CD14-positive monocyte (primary cell): ENCODE measurements around the gene QSOX1. TPM values are rescaled to one million over a fixed set of nuclear protein-coding genes. Genes with fewer than 3 reads are reported as not detected.

Source experiments
- DNase-seq, 3 donors: peaks; one replicate each; pipeline ENCODE4 v3.0.0-alpha.2; 2011 to 2022
- H2AFZ ChIP-seq: 2 replicates; pipeline ENCODE4 v1.6.0; 2012; ENCODE audit warnings: mild to moderate bottlenecking, low read depth, low read length, inconsistent platforms; ENCODE audit not compliant: insufficient read depth, poor library complexity, severe bottlenecking
- H3K27ac ChIP-seq, 2 donors: 1 replicate in 1 of 2; 2 replicates in 1 of 2; pipeline ENCODE4 v1.5.1; 2012 to 2013; ENCODE audit warnings: low read length in 2 of 2, control low read depth in 1 of 2, inconsistent platforms in 1 of 2, low read depth in 1 of 2, mild to moderate bottlenecking in 1 of 2
- H3K27me3 ChIP-seq, 2 donors: one replicate each; pipeline versions ENCODE4 v1.6.0 to v1.6.1; 2011 to 2013; ENCODE audit warnings: low read length in 2 of 2; ENCODE audit not compliant: control insufficient read depth in 2 of 2, insufficient read depth in 2 of 2
- H3K36me3 ChIP-seq, 2 donors: replicated peaks in 1 of 2; 1 replicate in 1 of 2; 2 replicates in 1 of 2; pipeline versions ENCODE4 v1.5.1 to v1.6.1; 2012 to 2013; ENCODE audit warnings: low read length in 2 of 2, control low read depth in 1 of 2, inconsistent platforms in 1 of 2, mild to moderate bottlenecking in 1 of 2; ENCODE audit not compliant: insufficient read depth in 2 of 2, control insufficient read depth in 1 of 2
- H3K4me1 ChIP-seq, 2 donors: 1 replicate in 1 of 2; 2 replicates in 1 of 2; pipeline versions ENCODE4 v1.5.1 to v1.6.1; 2012 to 2013; ENCODE audit warnings: low read length in 2 of 2, control low read depth in 1 of 2, inconsistent platforms in 1 of 2, mild to moderate bottlenecking in 1 of 2, moderate library complexity in 1 of 2; ENCODE audit not compliant: insufficient read depth in 2 of 2, control insufficient read depth in 1 of 2
- H3K4me2 ChIP-seq: replicated peaks from 2 replicates; pipeline ENCODE3; 2012; ENCODE audit warnings: low read length, moderate library complexity, mild to moderate bottlenecking; ENCODE audit not compliant: poor library complexity, severe bottlenecking; ENCODE audit errors: extremely low read depth
- H3K4me3 ChIP-seq, 3 experiments: fragments of 200-600 bp in 1 of 3; sonication (generic) in 1 of 3; replicated peaks in 1 of 3; 1 replicate in 2 of 3; 2 replicates in 1 of 3; pipeline ENCODE4 v1.5.1; 2011 to 2013; ENCODE audit warnings: low read length in 3 of 3, mild to moderate bottlenecking in 3 of 3, control low read depth in 2 of 3, low read depth in 2 of 3, inconsistent platforms in 1 of 3, moderate library complexity in 1 of 3
- H3K79me2 ChIP-seq: 2 replicates; pipeline ENCODE4 v1.6.0; 2012; ENCODE audit warnings: mild to moderate bottlenecking, control low read depth, inconsistent platforms, low read length, moderate library complexity; ENCODE audit not compliant: insufficient read depth
- H3K9ac ChIP-seq: 2 replicates; pipeline ENCODE4 v1.6.0; 2017; ENCODE audit warnings: low read length, mild to moderate bottlenecking; ENCODE audit not compliant: insufficient read depth, poor library complexity, severe bottlenecking
- H3K9me3 ChIP-seq, 2 donors: replicated peaks in 1 of 2; 1 replicate in 1 of 2; 2 replicates in 1 of 2; pipeline versions ENCODE4 v1.5.1 to v1.6.1; 2012 to 2013; ENCODE audit warnings: low read length in 2 of 2, control low read depth in 1 of 2; ENCODE audit not compliant: control insufficient read depth in 1 of 2, insufficient read depth in 1 of 2
- H4K20me1 ChIP-seq: 2 replicates; pipeline ENCODE4 v1.6.0; 2012; ENCODE audit warnings: mild to moderate bottlenecking, low read length, control low read depth, moderate library complexity; ENCODE audit not compliant: insufficient read depth
- H3K27ac Mint-ChIP-seq, 7 donors: one replicate each; pipeline ENCODE4 v1.8.0; 2020; ENCODE audit warnings: mild to moderate bottlenecking in 7 of 7, mixed read lengths in 7 of 7, moderate library complexity in 6 of 7, inconsistent platforms in 2 of 7
- H3K27me3 Mint-ChIP-seq, 3 donors: one replicate each; pipeline ENCODE4 v1.8.0; 2021 to 2022; ENCODE audit warnings: low read depth in 3 of 3, mild to moderate bottlenecking in 3 of 3, mixed read lengths in 3 of 3, moderate library complexity in 3 of 3, inconsistent platforms in 1 of 3
- H3K36me3 Mint-ChIP-seq, 2 donors: one replicate each; pipeline ENCODE4 v1.8.0; 2020; ENCODE audit warnings: mixed read lengths in 2 of 2, inconsistent platforms in 1 of 2, mild to moderate bottlenecking in 1 of 2
- H3K4me1 Mint-ChIP-seq: one replicate; pipeline ENCODE4 v1.8.0; 2020; ENCODE audit warnings: mild to moderate bottlenecking, mixed read lengths
- H3K4me3 Mint-ChIP-seq, 2 donors: one replicate each; pipeline ENCODE4 v1.8.0; 2020; ENCODE audit warnings: mild to moderate bottlenecking in 2 of 2, mixed read lengths in 2 of 2, moderate library complexity in 1 of 2
- H3K9me3 Mint-ChIP-seq, 7 donors: one replicate each; pipeline ENCODE4 v1.8.0; 2020 to 2022; ENCODE audit warnings: mixed read lengths in 7 of 7, mild to moderate bottlenecking in 6 of 7, moderate library complexity in 6 of 7, inconsistent platforms in 2 of 7
- WGBS: methylation state at CpG from one replicate; pipeline ENCODE4 v1.1.5; 2013; ENCODE audit warnings: missing lambda C conversion rate; ENCODE audit not compliant: insufficient coverage; 5-methylcytosine and 5-hydroxymethylcytosine counted together
- intact Hi-C, 2 donors: fragments of 100-400 bp; cut with micrococcal nuclease; formaldehyde crosslinking; loops; one replicate each; pipeline versions ENCODE4 v1.15.0 to v1.15.1; 2023
- polyA plus RNA-seq, 3 donors: library from polyadenylated mRNA; depleted of rRNA in 1 of 3; unstranded in 2 of 3; stranded (reverse) in 1 of 3; fragments of 300-500 nt in 2 of 3; fragments of >200 nt in 1 of 3; fragmentation: Illumina TruSeq in 2 of 3; gene quantifications; 1 replicate in 2 of 3; 2 replicates in 1 of 3; pipeline ENCODE4 v1.2.3, GENCODE V29; 2012 to 2021
- TF ChIP-seq, protein P1 (sequence below): fragments of 200-600 bp; IDR thresholded peaks from one replicate; pipeline ENCODE4 v1.8.0; 2022; ENCODE audit warnings: antibody characterized with exemption, mild to moderate bottlenecking

The QSOX1 gene
- polyA plus RNA-seq, 3 donors: 34.5 to 86.5 (median 35.8) TPM

- Mint-ChIP-seq H3K9me3 (peaks cover 0 to 40% (median 16%) of the 10 kb centered on the region in 7 donors), H3K4me1 (peaks cover 50% of the 10 kb centered on the region), H3K36me3 (peaks cover 8% of the 10 kb centered on the region in 2 donors), H3K27ac (no peak within 1 kb of the TSS), H3K27me3 (peaks cover 87 to 97% (median 88%) of the 10 kb centered on the region in 3 donors), H3K4me3 (peak within 1 kb of the TSS; percentile 80 to 92)
- intact Hi-C loops: no loop called here
- H3K4me2 ChIP-seq: peak within 1 kb of the TSS; percentile 96
- H2AFZ ChIP-seq: peak within 1 kb of the TSS; percentile 77
- TF ChIP-seq, protein P1, sequence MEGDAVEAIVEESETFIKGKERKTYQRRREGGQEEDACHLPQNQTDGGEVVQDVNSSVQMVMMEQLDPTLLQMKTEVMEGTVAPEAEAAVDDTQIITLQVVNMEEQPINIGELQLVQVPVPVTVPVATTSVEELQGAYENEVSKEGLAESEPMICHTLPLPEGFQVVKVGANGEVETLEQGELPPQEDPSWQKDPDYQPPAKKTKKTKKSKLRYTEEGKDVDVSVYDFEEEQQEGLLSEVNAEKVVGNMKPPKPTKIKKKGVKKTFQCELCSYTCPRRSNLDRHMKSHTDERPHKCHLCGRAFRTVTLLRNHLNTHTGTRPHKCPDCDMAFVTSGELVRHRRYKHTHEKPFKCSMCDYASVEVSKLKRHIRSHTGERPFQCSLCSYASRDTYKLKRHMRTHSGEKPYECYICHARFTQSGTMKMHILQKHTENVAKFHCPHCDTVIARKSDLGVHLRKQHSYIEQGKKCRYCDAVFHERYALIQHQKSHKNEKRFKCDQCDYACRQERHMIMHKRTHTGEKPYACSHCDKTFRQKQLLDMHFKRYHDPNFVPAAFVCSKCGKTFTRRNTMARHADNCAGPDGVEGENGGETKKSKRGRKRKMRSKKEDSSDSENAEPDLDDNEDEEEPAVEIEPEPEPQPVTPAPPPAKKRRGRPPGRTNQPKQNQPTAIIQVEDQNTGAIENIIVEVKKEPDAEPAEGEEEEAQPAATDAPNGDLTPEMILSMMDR: no peak
- under 1% methylated on average over 63 of the region's 105 CpGs for WGBS
- peaks cover 80 to 93% of the 10 kb centered on the region in 2 donors for H3K27me3 ChIP-seq
- no peaks in the 10 kb centered on the region for H3K36me3 ChIP-seq
- H3K9ac ChIP-seq: peak within 1 kb of the TSS; percentile 40
- no peak within 1 kb of the TSS for H3K27ac ChIP-seq
- H3K4me3 ChIP-seq: peak within 1 kb of the TSS; percentile 49 to 81 (median 51)
- peak in 1 of 3 donors; percentile 66 for DNase-seq
- H3K9me3 ChIP-seq: peaks cover 2 to 36% of the 10 kb centered on the region in 2 donors
- no peaks in the 10 kb centered on the region for H3K79me2 ChIP-seq
- no peaks in the 10 kb centered on the region for H4K20me1 ChIP-seq
- peaks cover 40 to 54% of the 10 kb centered on the region in 2 donors for H3K4me1 ChIP-seq
Measured at GRCh38 chr1:180229483-180230415, 75.1 kb downstream of the QSOX1 start, which contains the start of gene LHX4. Gene LHX4, plus strand, starts transcription at chr1:180230264. Its CDS starts 266 bp downstream, at chr1:180230530.

DNA sequence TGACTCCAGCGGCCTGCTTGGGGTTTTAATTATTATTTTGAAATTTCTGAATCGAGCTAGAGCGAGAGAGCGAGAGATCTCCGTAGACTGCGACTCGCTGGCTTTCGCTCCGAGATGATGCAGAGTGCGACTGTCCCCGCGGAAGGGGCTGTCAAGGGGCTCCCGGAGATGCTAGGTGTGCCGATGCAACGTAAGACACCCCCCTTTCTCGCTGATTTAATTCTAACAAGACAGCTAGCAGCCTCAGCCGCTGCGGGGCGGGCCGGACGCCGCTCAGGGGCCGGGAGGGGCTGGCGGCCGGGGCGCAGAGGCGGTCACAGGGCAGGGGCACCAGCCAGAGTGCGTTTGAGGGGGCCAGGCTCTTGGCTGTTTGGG is 75.7 kb downstream of the QSOX1 start:
- no peak overlapping the region for H3K27ac ChIP-seq
- peaks cover 79 to 93% of the 10 kb centered on the region in 2 donors for H3K27me3 ChIP-seq
- peak overlapping the region; percentile 77 for H2AFZ ChIP-seq
- H3K4me1 ChIP-seq: peaks cover 47 to 61% of the 10 kb centered on the region in 2 donors
- H3K9me3 ChIP-seq: peaks cover 2 to 42% of the 10 kb centered on the region in 2 donors
- Mint-ChIP-seq H3K4me3 (peak overlapping the region; percentile 80 to 92), H3K27ac (no peak overlapping the region), H3K27me3 (peaks cover 87 to 97% (median 88%) of the 10 kb centered on the region in 3 donors), H3K36me3 (peaks cover 8% of the 10 kb centered on the region in 2 donors), H3K9me3 (peaks cover 0 to 43% (median 16%) of the 10 kb centered on the region in 7 donors), H3K4me1 (peaks cover 56% of the 10 kb centered on the region)
- H3K4me2 ChIP-seq: peak overlapping the region; percentile 96
- no peaks in the 10 kb centered on the region for H3K79me2 ChIP-seq
- TF ChIP-seq, protein P1: no peak
- DNase-seq: no peak
- 0% methylated on average over 22 of the region's 28 CpGs for WGBS
- peak overlapping the region; percentile 40 for H3K9ac ChIP-seq
- H3K4me3 ChIP-seq: peak overlapping the region; percentile 49 to 81 (median 51)
- no peaks in the 10 kb centered on the region for H3K36me3 ChIP-seq
- H4K20me1 ChIP-seq: no peaks in the 10 kb centered on the region
- intact Hi-C loops: no loop called here
